Mucosa of descending colon (tissue), 3 donors: ENCODE measurements around the gene NTMT2. TPM values are rescaled to one million over a fixed set of nuclear protein-coding genes. Genes with fewer than 3 reads are reported as not detected.

Experiments used
- ATAC-seq: fragments of 200-7000 bp; cut with Tn5 transposase; one replicate; pipeline ENCODE4 v1.9.1; 2020; ENCODE audit warnings: mild to moderate bottlenecking, moderate library complexity
- DNase-seq, 3 donors: peaks; one replicate each; pipeline ENCODE4 v3.0.0-alpha.2; 2020
- H3K36me3 ChIP-seq: fragments of 200-600 bp; one replicate; pipeline ENCODE4 v1.8.0; 2021; ENCODE audit warnings: low read depth, mild to moderate bottlenecking
- H3K4me1 ChIP-seq: fragments of 200-600 bp; one replicate; pipeline ENCODE4 v1.8.0; 2021; ENCODE audit warnings: low read depth, mild to moderate bottlenecking
- H3K4me3 ChIP-seq: fragments of 200-600 bp; one replicate; pipeline ENCODE4 v1.8.0; 2021; ENCODE audit warnings: mild to moderate bottlenecking
- H3K9me3 ChIP-seq: fragments of 200-600 bp; one replicate; pipeline ENCODE4 v1.8.0; 2021; ENCODE audit warnings: mild to moderate bottlenecking
- CTCF ChIP-seq: fragments of 200-600 bp; IDR thresholded peaks from one replicate; pipeline ENCODE4 v1.8.0; 2022; ENCODE audit warnings: antibody characterized with exemption, mild to moderate bottlenecking
- intact Hi-C, 2 donors: fragments of 100-400 bp; cut with DNase I in 1 of 2; cut with micrococcal nuclease in 1 of 2; formaldehyde crosslinking; loops; one replicate each; pipeline versions ENCODE4 v1.11.0 to v1.11.1; 2022; cut with DNase I, micrococcal nuclease
- total RNA-seq, 3 donors: library from RNA; stranded (reverse); fragmentation: NEBNext Ultra II Directional in 2 of 3; extraction: Animal tissue kit (Norgen Biotek cat#: 25700) in 2 of 3; gene quantifications; one replicate each; pipeline versions ENCODE4 v1.2.1 to v1.2.4, GENCODE V29; 2021 to 2023
- donor health status: DM: no; HTN: no; CAD: no; lungs with moderate emphysema.
- donor health status: DM: no; HTN: no; CAD: no.
- donor health status: DM: no; HTN: yes; CAD: no.

The NTMT2 gene
- total RNA-seq, 3 donors from 2014 or later = not detected

DNA sequence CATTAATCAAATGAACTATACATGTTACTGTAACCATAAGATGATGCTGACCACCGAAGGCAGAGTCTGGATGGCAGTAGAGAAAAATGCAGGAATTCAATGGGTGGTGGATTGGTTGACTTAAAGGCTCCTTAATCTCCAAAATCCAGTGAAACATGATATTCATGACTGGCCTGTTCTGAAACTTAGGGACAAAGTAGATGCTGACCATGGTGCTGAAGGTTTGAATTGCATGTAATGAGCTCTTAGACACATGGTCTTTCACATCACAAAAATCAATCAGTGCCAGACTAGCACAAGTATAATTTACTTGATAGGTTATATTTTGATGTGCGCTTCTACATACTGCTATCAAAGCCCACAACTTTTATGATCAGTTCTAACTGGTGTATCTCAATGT is 30.9 kb upstream of the NTMT2 start:
- ATAC-seq (no peak), DNase-seq (peak in 1 of 3 donors; percentile 5)
- Histone ChIP-seq H3K9me3 (no peaks in the 10 kb centered on the region), H3K4me1 (no peaks in the 10 kb centered on the region), H3K4me3 (no peak overlapping the region), H3K36me3 (no peaks in the 10 kb centered on the region)
- intact Hi-C loops = no loop called here
- no peak for TF ChIP-seq CTCF

DNA sequence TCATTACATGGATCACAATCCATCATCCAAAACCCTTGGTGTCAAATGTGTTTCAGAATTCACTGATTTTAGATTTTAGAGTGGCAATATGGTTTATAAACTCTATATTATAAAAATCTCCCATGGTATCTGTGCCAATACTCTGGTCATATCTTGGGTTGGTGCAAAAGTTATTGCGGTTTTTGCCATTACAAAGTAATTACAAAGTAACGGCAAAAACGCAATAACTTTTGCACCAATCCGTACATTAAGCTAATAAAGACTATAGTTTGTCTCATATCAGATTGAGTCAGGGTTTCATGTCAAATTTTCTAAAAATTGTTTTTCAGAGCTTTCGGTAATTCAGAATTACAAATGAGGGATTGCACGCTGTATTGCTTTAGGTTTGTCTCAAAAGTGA is 23.4 kb upstream of the NTMT2 start:
- ATAC-seq = no peak
- H3K4me3 ChIP-seq = no peak overlapping the region
- DNase-seq = no peak
- no peaks in the 10 kb centered on the region for H3K36me3 ChIP-seq
- intact Hi-C loops = no loop called here
- no peak for TF ChIP-seq CTCF
- no peaks in the 10 kb centered on the region for H3K9me3 ChIP-seq
- no peaks in the 10 kb centered on the region for H3K4me1 ChIP-seq

DNA sequence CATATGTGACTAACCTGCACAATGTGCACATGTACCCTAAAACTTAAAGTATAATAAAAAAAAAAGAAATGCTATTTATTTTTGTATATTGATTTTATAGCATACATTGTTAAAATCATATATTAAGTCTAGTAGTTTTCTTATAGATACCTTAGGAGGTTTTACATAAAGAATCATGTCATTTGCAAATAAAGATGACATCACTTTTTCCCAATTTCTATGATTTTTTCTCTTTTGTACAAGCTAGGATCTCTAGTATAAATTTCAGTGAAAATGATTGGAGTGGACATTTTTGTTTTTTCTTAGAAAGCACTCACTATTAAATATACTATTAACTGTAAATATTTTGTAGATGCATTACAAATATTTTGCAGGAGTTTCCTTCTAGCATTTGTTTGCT is 20.5 kb upstream of the NTMT2 start:
- H3K36me3 ChIP-seq = no peaks in the 10 kb centered on the region
- no peak overlapping the region for H3K4me3 ChIP-seq
- no peak for TF ChIP-seq CTCF
- intact Hi-C loops = no loop called here
- no peaks in the 10 kb centered on the region for H3K4me1 ChIP-seq
- no peak for DNase-seq
- ATAC-seq = no peak
- H3K9me3 ChIP-seq = no peaks in the 10 kb centered on the region

DNA sequence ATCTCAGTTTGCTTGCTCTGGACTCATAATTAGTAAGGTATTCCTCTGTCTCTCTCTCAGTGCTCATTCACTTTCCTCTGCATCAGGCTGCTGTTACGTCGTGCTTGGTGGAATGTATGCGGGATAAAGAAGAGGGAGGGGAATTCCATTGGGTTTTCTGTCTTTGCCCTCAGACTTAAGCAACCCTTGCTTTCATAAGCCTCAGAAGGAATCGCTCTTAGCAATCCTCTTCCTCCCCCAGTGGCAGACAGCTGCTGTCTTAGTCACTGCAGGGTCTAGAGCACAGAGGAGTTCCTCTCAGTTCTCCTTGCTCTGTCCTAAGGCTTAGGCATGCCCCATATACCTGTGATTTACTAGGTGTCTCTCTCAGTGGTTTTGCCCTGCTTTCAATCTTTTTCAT is 19.1 kb upstream of the NTMT2 start:
- intact Hi-C loops = no loop called here
- Histone ChIP-seq H3K36me3 (no peaks in the 10 kb centered on the region), H3K4me1 (no peaks in the 10 kb centered on the region), H3K4me3 (no peak overlapping the region), H3K9me3 (no peaks in the 10 kb centered on the region)
- DNase-seq (no peak), ATAC-seq (peak; percentile 16)
- TF ChIP-seq CTCF = no peak

- DNase-seq (peak in 2 of 3 donors; percentile 30 to 52), ATAC-seq (peak; percentile 73)
- Histone ChIP-seq H3K36me3 (no peaks in the 10 kb centered on the region), H3K9me3 (no peaks in the 10 kb centered on the region), H3K4me3 (no peak overlapping the region), H3K4me1 (no peaks in the 10 kb centered on the region)
- intact Hi-C loops = no loop called here
- TF ChIP-seq CTCF = no peak
These were observed 14.3 kb upstream of the NTMT2 start for GRCh38 chr1:170131450-170131849.

- no peaks in the 10 kb centered on the region for H3K9me3 ChIP-seq
- TF ChIP-seq CTCF = no peak
- H3K36me3 ChIP-seq = no peaks in the 10 kb centered on the region
- no peaks in the 10 kb centered on the region for H3K4me1 ChIP-seq
- peak; percentile 51 for ATAC-seq
- no peak overlapping the region for H3K4me3 ChIP-seq
- intact Hi-C loops = no loop called here
- DNase-seq = peak in 1 of 3 donors; percentile 26
These were observed 13.8 kb upstream of the NTMT2 start for GRCh38 chr1:170131984-170132383.
